IPS-20b (cell line): Measurements from ENCODE around the gene C9orf43.
A peak's percentile ranks its signal among the peaks of the same experiment; 100 is the strongest.
"Not testable (repeated sequence)": the region's sequence is repeated elsewhere in the genome, so short reads cannot be mapped to it uniquely, and the experiment has no call there.

Experiments used
- H3K27ac ChIP-seq: one replicate; pipeline ENCODE4 v1.5.1; 2013; ENCODE audit warnings: low read length
- H3K27me3 ChIP-seq: 2 replicates; pipeline ENCODE4 v1.6.1; 2013; ENCODE audit warnings: mild to moderate bottlenecking, low read length, inconsistent platforms; ENCODE audit not compliant: insufficient read depth
- H3K36me3 ChIP-seq: 2 replicates; pipeline ENCODE4 v1.6.1; 2013; ENCODE audit warnings: low read depth, mild to moderate bottlenecking, inconsistent platforms, low read length, moderate library complexity; ENCODE audit not compliant: insufficient read depth
- H3K4me1 ChIP-seq: 2 replicates; pipeline ENCODE4 v1.6.1; 2013; ENCODE audit warnings: mild to moderate bottlenecking, control low read depth, inconsistent platforms, low read length, moderate library complexity; ENCODE audit not compliant: insufficient read depth
- H3K4me3 ChIP-seq: 2 replicates; pipeline ENCODE4 v1.5.1; 2013; ENCODE audit warnings: mild to moderate bottlenecking, low read length, inconsistent platforms
- H3K9ac ChIP-seq: 2 replicates; pipeline ENCODE4 v1.6.1; 2013; ENCODE audit warnings: low read depth, mild to moderate bottlenecking, inconsistent platforms, low read length, moderate library complexity
- H3K9me3 ChIP-seq: 2 replicates; pipeline ENCODE4 v1.6.1; 2013; ENCODE audit warnings: mild to moderate bottlenecking, low read depth, low read length, inconsistent platforms; ENCODE audit not compliant: insufficient read depth

The C9orf43 gene

GRCh38 chr9:113373256-113373655, 37.3 kb upstream of the C9orf43 start:
- no peaks in the 10 kb centered on the region for H3K4me1 ChIP-seq
- no peak overlapping the region for H3K4me3 ChIP-seq
- H3K36me3 ChIP-seq, result peaks cover 19% of the 10 kb centered on the region
- no peak overlapping the region for H3K27ac ChIP-seq
- no peaks in the 10 kb centered on the region for H3K27me3 ChIP-seq
- 0 out of 2 replicates have a peak overlapping the region, but pooled peaks have one; percentile 12 for H3K9ac ChIP-seq
- H3K9me3 ChIP-seq, result no peaks in the 10 kb centered on the region

DNA sequence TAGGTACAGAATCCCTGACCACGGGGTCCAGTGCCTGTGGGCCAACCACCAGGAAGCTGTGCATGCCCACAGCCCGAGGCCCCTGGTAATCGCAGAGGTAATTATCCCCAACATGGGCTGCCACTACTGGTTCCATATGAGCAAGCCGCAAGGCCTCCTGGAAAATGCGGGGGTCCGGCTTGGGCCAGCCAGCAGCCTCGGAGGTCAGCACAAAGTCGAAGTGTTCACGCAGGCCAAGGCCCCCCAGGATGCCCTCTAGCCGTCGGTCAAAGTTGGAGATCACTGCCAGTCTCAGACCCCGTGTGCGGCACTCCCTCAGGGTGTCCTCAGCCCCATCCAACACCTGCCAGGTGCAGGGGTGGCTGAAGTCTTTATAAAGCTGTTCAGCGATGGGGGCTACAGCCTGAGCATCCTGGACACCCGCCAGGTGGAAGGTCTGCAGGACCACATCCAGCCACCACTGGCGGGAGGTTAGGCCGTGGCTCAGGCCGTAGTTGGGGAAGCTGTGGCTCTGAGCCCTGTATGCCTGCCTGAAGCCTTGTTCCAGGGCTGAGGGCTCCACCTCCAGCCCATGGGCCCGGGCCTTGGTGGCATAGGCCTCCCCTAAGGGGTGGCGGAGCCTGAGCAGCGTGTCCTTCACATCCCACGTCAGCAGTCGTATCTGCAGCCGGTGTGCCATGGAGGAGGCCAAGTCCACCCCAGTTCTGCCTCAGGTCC, 36.7 kb upstream of the C9orf43 start:
- H3K4me1 ChIP-seq, result no peaks in the 10 kb centered on the region
- no peaks in the 10 kb centered on the region for H3K9me3 ChIP-seq
- H3K4me3 ChIP-seq, result no peak overlapping the region
- H3K27ac ChIP-seq, result no peak overlapping the region
- H3K36me3 ChIP-seq, result peaks cover 19% of the 10 kb centered on the region
- no peaks in the 10 kb centered on the region for H3K27me3 ChIP-seq
- no peak overlapping the region for H3K9ac ChIP-seq

- Histone ChIP-seq H3K4me1 (no peaks in the 10 kb centered on the region), H3K27me3 (no peaks in the 10 kb centered on the region), H3K9ac (no peak overlapping the region), H3K9me3 (no peaks in the 10 kb centered on the region), H3K27ac (no peak overlapping the region), H3K4me3 (peak overlapping the region; percentile 15; the same call in 1 of the 2 replicates), H3K36me3 (peaks cover 19% of the 10 kb centered on the region)
These were observed 35.2 kb upstream of the C9orf43 start for GRCh38 chr9:113375057-113376023.

DNA sequence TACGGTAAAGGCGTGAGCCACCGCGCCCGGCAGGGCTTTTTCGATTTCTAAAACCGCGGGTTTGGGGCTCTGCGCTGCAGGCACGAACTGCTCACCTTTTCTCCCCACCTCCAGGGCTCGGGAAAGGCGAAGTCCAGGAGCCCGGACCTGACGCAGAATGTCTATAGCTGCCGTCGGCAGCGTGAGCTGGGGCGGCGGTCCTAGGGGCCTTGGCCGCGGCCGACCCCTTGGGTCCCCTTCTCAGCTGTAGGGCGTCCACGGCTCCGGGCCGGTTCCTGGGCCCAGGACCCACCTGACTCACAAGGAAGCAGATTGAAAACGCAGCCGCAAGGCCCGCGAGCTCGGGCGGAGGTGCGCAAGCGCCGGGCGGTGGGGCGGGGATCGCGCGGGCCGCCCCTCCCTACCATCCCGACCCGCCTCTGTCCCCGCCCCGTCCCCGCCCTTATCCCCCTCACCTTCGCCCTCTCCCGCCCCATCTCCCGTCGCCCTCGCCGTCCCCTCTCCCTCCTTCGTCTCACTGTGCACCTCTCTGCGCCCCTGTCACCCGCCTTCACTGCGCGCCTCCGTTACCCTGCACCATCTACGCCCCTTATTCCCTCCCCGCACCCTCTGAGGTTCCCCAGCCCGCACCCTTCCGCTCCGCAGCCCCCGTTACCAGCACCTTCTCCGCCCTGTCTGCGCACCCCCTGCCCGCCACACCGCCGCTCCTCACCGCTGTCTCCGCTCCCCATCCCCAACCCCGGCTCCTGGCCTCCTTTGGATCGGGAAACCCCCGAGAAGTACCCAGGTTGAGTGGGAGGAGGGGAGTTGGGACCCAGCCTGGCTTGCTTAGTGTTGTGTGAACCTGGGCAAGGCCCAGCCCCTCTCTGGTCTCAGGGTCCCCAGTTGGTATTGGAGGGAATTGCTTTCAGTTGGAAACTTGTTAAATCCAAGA, 33.6 kb upstream of the C9orf43 start, which contains the start of gene HDHD3:
TSS of gene HDHD3 (minus strand) at position 353 of the 934 bp plus-strand sequence. CDS start 2,632 bp downstream, outside the sequence.
- Histone ChIP-seq H3K27ac (peak within 1 kb of the TSS; percentile 65), H3K9me3 (no peaks in the 10 kb centered on the region), H3K36me3 (peaks cover 19% of the 10 kb centered on the region), H3K4me1 (no peaks in the 10 kb centered on the region; the same call in 1 of the 2 replicates), H3K9ac (peak within 1 kb of the TSS; percentile 81), H3K27me3 (no peaks in the 10 kb centered on the region), H3K4me3 (peak within 1 kb of the TSS; percentile 92)

- not testable (repeated sequence) for H3K27ac ChIP-seq, H3K4me3 ChIP-seq, H3K9ac ChIP-seq, H3K27me3 ChIP-seq, H3K9me3 ChIP-seq, H3K36me3 ChIP-seq, H3K4me1 ChIP-seq
These were observed 31.3 kb upstream of the C9orf43 start for GRCh38 chr9:113379094-113379828.

DNA sequence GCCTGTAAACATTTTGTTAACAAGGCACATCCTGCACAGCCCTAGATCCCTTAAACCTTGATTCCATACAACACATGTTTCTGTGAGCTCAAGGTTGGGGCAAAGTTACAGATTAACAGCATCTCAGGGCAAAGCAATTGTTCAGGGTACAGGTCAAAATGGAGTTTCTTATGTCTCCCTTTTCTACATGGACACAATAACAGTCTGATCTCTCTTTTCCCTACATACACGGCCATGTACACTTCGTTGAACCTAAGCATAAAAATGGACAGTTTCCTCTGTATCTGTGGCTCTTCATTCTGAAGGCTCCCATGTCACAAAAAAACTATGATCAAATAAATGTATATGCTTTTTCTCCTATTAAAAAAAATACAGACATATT, 30.7 kb upstream of the C9orf43 start:
- H3K27ac ChIP-seq, H3K27me3 ChIP-seq, H3K4me1 ChIP-seq, H3K36me3 ChIP-seq, H3K9me3 ChIP-seq, H3K9ac ChIP-seq, H3K4me3 ChIP-seq: not testable (repeated sequence)

- no peaks in the 10 kb centered on the region for H3K9me3 ChIP-seq
- no peak overlapping the region for H3K4me3 ChIP-seq
- H3K27ac ChIP-seq, result no peak overlapping the region
- H3K4me1 ChIP-seq, result no peaks in the 10 kb centered on the region; the same call in 1 of the 2 replicates
- H3K36me3 ChIP-seq, result no peaks in the 10 kb centered on the region
- no peak overlapping the region for H3K9ac ChIP-seq
- H3K27me3 ChIP-seq, result no peaks in the 10 kb centered on the region
These were observed 29.6 kb upstream of the C9orf43 start for GRCh38 chr9:113380869-113381378.

DNA sequence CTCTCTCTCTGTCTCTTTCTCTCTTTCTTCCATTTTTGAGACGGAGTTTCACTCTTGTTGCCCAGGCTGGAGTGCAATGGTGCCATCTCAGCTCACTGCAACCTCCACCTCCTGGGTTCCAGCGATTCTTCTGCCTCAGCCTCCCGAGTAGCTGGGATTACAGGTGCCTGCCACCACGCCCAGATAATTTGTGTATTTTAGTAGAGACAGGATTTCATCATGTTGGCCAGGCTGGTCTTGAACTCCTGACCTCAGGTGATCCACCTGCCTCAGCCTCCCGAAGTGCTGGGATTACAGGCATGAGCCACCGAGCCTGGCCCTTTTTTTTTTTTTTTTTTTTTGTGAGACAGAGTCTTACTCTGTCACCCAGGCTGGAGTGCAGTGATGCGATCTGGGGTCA, 29.1 kb upstream of the C9orf43 start:
- H3K9me3 ChIP-seq, H3K4me1 ChIP-seq, H3K27me3 ChIP-seq, H3K27ac ChIP-seq, H3K9ac ChIP-seq, H3K4me3 ChIP-seq, H3K36me3 ChIP-seq: not testable (repeated sequence)

GRCh38 chr9:113381909-113382411, 28.6 kb upstream of the C9orf43 start:
- Histone ChIP-seq H3K4me3 (no peak overlapping the region), H3K36me3 (no peaks in the 10 kb centered on the region; the same call in 1 of the 2 replicates), H3K9ac (no peak overlapping the region), H3K27me3 (no peaks in the 10 kb centered on the region), H3K4me1 (no peaks in the 10 kb centered on the region; the same call in 1 of the 2 replicates), H3K27ac (no peak overlapping the region), H3K9me3 (no peaks in the 10 kb centered on the region)

DNA sequence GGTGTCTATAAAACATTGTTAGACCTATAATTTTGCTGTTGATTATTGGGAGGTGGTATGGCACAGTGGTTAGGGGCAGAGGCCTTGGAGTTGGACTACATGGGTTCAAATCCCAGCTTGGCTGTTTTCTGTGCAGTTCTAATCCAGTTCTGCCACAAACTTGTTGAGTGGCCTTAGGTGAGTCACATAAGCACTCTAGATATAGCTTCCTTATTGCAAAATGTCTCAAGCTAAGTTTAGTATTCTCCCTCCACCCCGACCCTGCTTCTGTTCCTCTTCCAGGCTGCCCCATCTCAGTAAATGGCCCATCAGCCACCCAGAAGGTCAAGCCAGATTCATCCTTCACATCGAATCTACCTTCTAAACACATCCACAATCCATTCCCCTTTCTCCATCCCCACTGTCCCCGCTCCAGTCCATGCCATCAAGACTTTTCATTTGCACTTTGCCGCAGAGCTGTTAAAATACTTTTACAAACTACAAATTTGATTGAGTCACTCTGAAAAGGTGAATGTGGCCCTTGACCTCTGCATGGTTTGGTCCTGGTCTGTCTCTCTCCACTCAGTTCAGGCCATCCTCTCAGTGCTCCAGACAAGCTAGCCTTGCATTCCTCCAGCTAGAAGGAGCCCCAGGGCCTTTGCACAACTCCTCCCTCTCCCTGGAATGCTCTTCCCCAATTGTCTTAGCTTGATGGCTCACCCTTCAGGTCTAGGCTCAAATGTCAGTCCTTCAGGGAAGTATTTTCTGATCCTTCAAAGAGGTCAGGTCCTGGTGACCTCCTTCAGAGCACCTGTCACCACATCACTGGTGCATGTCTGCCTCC, 23.8 kb upstream of the C9orf43 start:
- no peaks in the 10 kb centered on the region for H3K9me3 ChIP-seq
- H3K9ac ChIP-seq, result no peak overlapping the region
- no peaks in the 10 kb centered on the region for H3K4me1 ChIP-seq
- no peak overlapping the region for H3K27ac ChIP-seq
- peaks cover 22% of the 10 kb centered on the region for H3K36me3 ChIP-seq
- no peak overlapping the region for H3K4me3 ChIP-seq
- H3K27me3 ChIP-seq, result no peaks in the 10 kb centered on the region
